Activated gamma-delta T cell (primary cell): Measurements from ENCODE around the gene CUL1.

ENCODE experiments used
- DNase-seq: peaks from one replicate; lab custom pipeline; 2025; lab: John Stamatoyannopoulos, UW

CUL1 gene

DNA sequence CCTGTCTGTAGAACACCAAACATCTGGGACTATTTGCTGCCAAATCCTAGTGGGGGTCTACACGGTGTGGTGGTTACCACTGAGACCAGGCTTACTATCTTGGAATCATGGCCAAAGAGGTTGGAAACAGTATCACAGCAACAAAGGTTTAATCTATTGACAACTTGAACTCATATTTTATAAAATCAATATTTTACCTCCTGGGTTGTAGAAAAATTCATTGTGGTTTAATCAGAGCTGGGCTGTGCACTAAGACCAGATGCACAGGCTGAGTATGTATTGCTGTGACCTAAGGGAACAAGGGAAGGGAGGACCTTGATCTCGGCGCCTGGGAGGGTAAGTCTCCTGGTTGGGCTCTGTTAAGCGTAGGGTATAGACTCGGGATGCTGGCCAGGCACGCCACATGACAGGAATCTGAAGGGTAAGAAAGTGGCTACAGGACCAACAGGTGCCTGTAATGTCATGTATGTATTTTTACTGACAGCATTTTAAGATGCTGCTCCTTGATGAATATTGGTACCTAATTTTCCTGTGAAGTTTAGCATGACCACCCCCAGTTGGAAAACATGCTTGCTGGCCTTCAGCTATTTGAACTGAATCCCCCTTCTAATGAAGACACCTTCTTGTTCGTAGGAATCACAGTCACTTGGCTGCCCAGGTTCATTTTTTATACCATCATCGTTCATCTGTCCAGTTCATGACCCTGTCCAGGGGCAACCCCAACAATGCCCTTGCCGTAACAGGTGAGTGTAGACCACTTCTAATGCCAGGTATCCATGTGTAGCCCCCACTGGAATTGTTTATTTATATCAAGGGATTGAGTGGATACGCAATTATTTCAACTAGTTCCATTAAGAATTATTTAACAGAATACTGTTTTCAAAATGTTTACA lies 105.9 kb downstream of the CUL1 start:
- no peak for DNase-seq

DNA sequence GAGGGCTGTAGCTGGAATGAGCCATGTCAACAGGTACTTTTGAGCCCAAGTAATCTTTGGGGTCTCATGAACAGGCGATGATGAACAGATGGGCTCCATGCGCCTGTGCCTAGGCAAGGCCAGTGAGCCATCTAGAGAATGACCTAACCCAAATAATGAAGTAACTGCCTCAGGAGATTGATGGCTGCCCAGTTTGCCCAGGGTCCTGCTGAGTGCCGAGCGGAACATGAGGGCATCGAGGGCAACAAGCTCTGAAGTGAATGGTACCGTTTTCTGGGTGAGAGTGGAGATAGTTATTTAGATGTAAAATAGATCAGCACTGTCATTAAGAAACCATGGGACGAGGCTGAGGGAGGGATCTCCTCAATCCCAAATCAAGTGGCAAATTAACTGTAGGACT lies 107.5 kb downstream of the CUL1 start:
- DNase-seq: no peak

DNA sequence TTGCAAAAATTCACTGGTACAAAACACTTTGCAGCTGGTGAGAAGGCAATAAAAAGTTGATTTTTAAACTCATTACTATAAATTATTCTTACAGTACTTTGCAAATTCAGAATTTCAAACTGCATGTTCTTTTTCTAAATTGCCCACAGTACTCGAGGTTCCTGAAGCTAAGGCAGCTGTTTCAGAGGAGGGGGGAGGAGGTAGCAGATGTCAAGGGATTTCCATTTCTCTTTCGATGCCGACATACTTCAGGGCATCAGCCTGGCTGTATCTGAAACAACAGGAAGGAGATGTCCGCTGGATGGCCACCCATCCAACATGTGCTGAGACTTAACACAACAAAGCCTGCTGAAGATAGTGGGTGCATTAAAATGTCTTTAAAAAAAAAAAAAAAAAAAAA lies 108.7 kb downstream of the CUL1 start:
- DNase-seq: no peak

DNA sequence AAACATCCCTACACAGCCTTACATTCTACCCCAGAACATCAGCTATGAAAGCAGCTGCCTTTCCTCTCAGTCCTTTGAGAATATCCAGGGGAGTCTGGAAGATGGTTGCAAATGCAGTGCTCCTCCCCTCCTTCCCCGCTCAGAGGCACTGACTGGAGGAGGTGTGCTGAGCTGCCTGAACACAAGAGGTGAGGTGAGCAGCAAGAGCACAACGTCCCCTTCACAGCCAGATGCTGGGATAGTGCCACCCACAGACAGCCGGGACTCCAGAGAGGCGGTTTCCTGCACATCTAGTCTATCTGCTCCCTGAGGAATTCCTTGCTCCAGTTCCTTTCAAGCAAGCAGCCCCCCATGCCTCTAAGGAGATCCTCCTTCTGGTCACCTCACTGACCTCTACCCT lies 111.2 kb downstream of the CUL1 start:
- DNase-seq: no peak

DNA sequence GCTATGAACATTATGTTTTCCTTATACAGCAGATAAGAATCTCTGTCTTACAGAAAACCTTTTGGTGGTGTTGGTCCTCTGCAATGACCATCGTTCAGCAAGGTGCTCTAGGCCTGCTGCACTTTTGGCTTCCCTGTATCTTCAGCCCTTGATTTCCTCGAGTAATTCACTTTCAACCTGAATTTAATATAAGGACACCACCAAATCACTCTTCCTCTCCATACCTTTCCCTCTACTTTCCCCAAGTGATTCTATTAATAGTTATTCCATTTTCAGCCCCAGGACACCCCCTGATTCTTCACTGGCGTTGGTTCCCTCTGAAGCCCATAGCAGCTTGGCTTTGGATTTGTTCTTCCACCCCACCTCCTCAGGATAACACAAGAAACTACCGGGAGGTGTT lies 113.2 kb downstream of the CUL1 start:
- no peak for DNase-seq

DNA sequence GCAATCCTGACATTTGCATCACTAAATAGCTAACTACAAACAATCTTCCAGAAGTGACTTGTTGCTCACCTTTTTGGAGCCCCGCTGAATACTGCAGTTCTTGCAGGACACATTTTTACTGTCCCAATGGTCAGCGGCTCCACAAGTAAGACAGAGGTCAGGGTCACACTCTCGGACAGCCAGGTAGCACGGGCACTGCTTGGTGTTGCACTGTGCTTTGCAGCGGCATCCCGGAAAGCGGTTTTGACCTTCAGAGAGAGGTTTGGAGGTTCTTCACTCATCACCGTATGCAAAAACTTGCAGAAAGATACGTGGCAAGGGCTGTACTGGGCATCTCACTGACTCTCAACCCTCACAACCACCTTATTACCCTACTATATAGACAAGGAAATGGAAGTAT lies 115.2 kb downstream of the CUL1 start:
- no peak for DNase-seq

DNA sequence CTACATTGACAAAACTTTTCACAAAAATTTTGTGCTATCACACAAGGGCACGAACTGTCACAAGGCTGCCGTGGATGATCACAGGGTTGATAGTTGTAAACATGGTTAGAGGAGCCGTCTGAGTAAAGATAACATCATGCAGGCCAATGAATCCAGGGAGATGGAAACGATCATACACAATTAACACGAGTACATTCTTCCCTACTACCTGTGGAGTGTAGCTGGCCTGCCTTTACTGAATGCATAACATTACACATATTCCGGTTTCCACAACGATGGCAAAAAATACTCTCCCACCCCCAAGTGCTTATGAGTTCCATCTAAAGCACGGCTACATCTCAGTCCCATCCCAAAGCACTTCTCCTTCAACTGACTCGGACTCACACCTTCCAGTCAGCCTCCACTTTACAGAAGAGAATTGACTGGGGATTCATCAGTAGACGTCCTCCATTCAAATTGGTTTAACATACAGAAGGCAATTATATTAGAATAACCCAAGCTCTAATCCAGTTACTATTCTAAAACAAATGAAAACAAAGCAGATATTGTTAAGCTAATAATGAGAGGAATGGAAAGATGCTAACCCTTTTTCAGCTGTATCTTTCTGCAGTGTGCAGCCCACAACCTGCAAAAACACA lies 116.3 kb downstream of the CUL1 start:
- no peak for DNase-seq

DNA sequence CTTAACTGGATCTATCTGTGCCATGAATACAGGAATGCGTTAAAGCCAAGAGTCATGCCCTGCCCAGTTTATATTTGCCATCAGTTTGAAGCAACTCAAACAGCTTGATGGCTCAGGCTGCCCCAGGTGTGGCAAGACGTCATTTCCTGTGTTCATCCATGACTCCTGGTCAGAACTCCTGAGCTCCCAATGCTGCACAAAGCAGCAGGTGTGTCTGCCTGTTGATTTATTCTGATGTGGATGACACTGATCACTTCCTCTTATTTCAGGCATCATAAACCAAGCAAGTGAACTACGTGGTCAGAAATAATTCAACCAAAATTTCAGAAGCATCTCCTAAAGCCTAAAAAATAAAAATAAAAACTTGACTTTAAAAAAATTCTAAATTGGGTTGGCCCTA lies 116.9 kb downstream of the CUL1 start:
- no peak for DNase-seq

DNA sequence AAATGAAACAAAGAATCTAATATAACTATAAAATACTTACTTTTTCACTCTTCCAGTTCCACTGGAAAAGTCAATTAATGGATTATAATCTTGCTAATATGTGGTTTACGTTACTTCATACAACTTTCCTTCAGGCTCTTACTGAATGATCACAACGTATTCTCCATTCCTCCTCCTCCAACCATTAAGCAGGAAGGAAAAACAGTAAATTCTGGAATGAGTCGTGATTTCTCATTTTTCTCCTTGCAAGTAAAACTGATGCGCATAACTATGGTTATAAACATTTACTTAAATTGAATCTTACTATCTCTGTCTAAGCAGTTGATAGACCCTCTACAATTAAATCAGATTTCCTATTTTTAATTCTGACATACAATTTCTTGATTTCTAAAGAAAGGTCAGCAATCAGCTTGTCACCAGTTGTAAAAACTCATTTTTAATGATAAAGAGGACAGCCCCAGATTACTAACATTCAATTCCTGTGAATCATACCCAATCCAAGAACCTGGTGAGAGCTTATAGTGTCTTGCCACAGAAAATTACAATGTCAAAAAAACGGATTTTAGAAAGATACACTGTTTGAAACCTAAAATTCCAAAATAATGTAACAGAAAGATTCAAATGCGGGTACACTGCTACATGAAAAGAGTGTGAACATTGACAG lies 121.1 kb downstream of the CUL1 start:
- no peak for DNase-seq

DNA sequence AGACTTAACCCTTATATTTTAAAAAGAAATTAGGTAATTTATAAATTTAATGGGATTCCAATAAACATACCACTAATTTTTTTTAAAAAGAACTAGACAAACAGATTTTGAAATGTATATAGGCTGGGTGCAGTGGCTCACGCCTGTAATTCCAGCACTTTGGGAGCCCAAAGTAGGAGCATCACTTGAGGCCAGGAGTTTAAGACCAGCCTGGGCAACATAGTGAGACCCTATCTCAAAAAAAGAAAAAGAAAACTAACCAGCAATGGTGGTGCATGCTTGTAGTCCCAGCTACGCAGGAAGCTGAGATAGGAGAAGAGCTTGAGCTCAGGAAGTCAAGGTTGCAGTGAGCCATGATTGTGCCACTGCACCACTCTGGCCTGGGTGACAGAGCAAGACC lies 122.7 kb downstream of the CUL1 start:
- DNase-seq: no peak

DNA sequence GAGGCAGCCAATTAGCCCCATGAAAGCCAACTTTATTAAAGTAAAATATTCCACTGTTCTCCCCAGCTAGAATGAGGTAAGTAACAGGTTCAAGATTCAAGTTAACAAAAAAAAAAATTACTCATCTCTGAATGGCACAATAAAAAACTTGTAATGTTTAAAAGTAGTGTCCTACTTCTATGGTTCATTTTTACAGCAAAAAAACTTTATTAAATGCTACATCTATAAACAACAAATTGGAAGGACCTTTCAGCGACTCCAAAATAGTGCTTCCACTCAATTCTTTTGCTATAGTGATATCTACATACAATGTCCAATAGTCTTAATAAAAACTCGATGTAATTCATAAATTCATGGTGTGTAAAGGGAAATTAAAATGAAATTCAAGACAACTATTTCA lies 126.2 kb downstream of the CUL1 start:
- DNase-seq: no peak

DNA sequence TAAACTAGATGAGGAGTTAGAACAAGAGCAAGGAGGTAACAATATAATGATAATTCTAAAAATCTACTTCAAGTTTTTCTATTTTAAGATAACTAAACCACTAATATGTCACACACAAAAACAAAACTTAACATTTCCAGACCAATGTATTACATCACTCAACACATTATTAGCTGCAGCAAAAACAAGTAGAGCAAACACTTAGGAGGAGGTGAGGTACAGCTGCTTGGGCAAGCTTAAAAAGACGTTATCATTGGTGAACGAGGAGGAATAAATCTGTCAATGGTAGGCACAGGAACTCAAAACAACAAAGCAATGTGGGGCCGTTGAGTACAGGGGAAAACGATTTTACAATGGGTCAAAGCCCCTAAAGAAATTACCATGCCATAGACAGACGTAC lies 126.6 kb downstream of the CUL1 start:
- no peak for DNase-seq

DNA sequence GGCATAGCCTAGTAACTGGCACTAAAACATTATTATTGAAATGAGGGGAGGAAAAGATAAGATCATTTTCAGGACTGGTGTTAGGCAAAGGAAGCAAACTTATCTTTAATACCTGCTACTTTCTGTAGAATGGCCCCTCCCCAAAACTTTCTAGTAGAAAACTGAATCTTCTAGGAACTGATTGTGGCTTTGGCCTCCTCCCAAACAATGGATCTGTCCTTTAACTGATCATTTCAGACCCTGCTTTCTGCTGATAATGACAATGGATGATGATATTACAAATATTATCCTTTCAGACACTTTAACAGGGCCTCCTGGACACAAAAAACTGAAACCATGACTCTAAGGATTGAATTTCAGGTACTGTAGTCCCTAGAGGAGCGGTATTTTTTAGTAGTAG lies 130.3 kb downstream of the CUL1 start:
- no peak for DNase-seq

DNA sequence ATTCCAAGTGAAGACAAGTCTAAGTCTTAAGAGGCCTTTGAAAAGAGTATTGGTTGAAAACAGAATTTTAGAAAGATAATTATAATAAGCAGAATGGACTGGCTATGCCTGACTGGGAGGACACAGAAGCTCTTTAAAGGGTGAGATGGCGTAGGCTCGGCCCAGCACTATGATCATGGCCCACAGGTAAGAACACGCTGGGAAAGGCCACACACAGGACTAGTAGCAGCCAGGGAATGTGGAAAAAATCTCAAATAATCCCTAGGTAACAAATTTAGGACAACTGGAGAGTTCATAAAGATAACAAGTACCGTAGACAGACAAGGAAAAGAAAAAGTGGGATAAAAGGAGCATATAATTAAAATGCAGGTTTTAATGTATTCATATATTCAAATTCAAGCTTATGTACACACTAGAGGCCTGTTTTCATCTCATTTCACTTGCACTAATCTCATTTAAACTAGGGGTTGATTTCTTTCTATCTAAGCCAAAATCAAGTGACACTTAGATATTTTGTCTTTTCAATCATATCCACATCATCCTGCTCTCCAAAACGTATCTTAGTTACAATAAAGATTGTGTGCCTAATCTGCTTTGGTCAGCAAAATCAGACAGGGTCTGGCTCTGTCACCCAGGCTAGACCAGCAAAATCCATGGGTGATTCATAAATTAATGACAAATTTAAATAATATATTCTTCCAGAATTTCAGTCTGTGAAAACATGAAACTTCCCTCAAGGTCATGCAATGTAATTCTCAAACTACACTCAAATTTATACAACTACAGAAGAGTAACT lies 132.4 kb downstream of the CUL1 start:
- DNase-seq: no peak

DNA sequence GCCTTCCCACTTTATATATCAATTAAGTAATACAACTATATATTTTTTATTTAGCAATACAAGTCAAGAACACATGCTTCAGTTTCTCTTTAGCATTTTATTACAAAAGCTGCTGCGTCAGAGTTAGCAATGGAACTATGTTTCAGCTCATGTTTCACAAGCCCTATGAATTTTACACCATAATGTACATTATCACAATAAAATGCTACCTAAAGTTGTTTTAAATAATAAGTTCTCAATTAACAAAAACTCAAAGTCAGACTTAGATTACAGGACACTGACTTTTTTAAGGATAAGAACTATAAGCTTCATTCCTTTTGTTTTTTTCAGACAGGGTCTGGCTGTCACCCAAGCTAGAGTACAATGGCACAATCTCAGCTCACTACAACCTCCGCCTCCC lies 133.1 kb downstream of the CUL1 start:
- no peak for DNase-seq

DNA sequence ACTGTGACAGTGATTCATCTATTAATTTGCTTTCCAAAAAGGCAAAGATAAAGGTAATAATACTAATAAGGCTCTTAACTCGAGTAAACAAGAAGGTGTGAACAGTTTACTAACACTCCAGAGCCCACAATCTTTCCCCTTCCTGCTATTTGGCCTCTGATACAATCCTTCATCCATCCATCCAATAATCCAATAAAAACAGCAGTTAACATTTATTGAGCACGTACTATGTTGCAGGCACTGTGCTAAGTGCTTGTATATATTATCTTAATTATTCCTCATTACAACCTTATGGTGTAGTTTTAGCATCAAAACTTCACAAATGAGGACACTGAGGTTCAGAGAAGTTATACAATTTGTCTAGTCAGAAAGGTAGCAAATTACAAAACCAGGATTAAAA lies 135.9 kb downstream of the CUL1 start:
- DNase-seq: no peak

DNA sequence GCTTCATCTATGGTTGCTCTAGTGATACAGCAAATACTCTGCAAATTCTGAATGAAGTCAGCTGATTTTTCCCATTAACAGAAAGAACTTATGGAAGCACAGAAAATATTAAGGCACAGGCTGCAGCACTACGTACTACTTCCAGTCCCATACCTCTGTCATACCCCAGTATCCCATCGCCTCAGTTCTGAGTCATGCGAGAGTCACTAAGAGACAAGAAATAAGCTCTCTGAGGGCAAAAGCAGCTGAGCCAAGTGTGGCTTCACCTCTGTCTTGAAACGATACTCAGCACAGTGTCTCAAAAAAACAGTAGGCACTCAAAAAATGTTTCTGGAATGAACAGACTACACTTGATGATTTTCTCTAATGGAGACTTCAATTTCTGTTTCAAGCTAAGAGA lies 137.2 kb downstream of the CUL1 start:
- no peak for DNase-seq

DNA sequence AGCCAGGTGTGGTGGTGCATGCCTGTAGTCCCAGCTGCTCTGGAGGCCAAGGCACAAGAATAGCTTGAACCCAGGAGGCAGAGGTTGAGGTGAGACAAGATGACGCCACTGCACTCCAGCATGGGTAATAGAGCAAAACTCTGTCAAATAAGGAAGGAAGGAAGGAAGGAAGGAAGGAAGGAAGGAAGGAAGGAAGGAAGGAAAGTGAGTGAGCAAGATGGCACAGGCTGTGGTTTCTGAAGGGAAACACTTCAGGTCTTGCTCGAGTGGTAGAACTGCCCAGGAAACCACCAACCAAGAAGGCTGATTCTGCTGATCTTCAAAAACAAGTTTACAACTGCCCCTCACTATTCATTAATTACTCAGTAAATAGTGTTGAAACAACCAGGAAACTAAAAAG lies 140.2 kb downstream of the CUL1 start:
- DNase-seq: no peak

DNA sequence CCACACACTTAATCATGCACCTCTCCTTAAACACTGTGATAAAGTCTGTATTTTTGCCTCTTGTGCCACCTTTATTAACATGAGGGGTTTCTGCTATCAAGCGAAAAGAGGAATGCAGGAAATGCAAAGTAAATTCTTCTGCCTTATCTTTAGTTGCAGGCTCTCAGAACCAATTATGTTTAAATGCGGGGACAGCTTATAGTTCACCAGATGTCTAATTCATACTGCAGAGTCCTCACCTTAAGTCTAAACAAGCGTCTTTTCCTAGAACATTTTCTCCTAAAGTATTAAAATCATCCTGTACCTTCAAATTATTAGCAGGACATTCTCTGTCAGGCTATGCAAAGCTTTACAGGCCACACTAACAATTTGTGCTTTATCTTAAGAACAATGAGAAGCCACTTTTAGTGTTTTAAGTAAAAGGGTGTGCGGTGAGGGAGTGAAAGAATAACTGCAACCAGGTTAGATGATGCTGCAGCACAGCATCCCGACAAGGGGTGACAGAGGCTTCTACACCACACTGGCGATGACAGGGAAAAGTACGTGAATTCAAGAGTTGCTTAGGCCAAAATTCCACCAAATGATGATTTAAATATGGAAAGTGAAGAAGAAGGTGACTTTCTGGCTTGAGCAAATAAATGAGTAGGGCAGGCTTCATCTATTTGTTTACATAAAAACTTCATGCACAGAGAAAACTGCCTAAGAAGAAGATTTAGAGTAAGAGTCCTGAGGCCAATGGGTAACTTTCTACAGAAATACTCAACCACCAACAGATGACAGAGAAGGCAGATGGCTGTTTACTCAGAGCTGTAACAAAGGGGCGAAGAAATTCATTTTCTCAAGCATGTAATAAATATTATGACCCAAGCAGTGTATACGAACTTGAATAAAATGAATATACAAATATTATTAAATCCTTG lies 149.4 kb downstream of the CUL1 start:
- DNase-seq: no peak

DNA sequence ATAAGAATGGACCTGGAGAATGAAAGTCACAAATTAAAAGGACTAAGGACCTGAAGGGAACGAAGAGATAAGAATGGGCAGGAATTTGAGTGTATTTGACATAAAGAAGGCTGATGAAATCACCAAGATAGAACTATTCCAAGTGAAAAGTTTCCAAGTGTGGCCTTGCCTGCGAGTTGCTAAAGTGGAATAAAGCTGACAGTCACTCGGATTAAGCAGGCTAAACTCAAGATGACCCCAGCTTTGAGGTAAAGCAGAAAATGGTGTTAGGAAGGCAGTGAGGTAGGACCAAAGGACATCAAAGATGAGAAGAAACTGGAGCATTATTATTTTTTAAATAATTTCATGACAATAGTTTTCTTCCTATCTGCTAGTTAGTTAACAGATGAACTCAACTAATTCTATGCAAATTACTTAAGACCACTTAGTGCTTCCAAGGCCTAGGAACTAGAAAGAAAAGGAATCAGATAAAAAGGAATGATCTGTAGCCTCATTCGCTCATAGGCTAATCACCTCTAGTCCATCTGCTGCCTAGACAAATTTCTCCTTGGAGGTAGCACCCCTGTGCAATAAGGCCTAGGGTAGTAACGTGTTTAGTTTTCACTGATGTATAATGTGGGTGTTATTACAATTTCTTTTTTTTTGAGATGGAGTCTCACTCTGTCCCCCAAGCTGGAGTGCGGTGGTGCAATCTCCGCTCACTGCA lies 150.8 kb downstream of the CUL1 start:
- no peak for DNase-seq

DNA sequence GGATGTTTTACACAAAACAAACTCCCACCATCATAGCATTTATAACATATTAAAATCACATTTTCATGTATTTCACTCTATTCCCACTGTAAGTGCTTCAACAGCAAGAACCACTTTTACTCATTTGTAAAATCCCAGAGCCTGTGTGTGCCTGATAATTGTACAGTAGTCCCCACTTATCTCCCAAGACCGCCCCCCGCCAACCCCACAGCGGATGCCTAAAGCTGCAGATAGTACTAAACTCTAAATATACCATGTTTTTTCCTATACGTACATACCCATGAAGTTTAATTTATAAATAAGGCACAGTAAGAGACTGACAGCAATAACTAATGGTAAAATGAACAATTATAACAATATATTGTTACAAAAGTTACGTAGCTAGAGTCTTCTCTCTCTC lies 151.9 kb downstream of the CUL1 start:
- no peak for DNase-seq
